Activated naive CD4-positive, alpha-beta T cell treated with anti-CD3 and anti-CD28 coated beads, Interleukin-2, amount 50 U/mL, for 72 hours (primary cell): ENCODE data around the gene TMEM121. TPM values are rescaled to one million over a fixed set of nuclear protein-coding genes. Genes with fewer than 3 reads are reported as not detected.
"Not testable (repeated sequence)": the region's sequence is repeated elsewhere in the genome, so short reads cannot be mapped to it uniquely, and the experiment has no call there.

Experiments
- ATAC-seq, 2 donors: fragments of 150-1000 bp; cut with Tn5 transposase; 2 replicates each; pipeline ENCODE4 v1.10.0; 2021; ENCODE audit warnings: mild to moderate bottlenecking in 2 of 2, moderate library complexity in 2 of 2
- DNase-seq, 2 donors: peaks; one replicate each; pipeline ENCODE4 v3.0.0; 2021 to 2022; ENCODE audit warnings: low spot score in 2 of 2
- H3K27ac Mint-ChIP-seq, 2 donors: one replicate each; pipeline ENCODE4 v1.8.0; 2022; ENCODE audit warnings: mild to moderate bottlenecking in 2 of 2, mixed read lengths in 2 of 2
- H3K36me3 Mint-ChIP-seq, 2 donors: one replicate each; pipeline ENCODE4 v1.8.0; 2022; ENCODE audit warnings: mixed read lengths in 2 of 2
- H3K9me3 Mint-ChIP-seq, 2 donors: one replicate each; pipeline ENCODE4 v1.8.0; 2022; ENCODE audit warnings: mixed read lengths in 2 of 2
- total RNA-seq, 2 donors: library from RNA; stranded (reverse); gene quantifications; one replicate each; pipeline ENCODE4 v1.2.3, GENCODE V29; 2022

The TMEM121 gene
- total RNA-seq, 2 donors from 2014 or later, result 2.2 to 10.2 TPM

- H3K27ac Mint-ChIP-seq, result no peak overlapping the region
- ATAC-seq, result no peak
- no peaks in the 10 kb centered on the region for H3K9me3 Mint-ChIP-seq
- no peak for DNase-seq
- H3K36me3 Mint-ChIP-seq, result no peaks in the 10 kb centered on the region
These were observed 21.4 kb downstream of the TMEM121 start for GRCh38 chr14:105547741-105548169.

GRCh38 chr14:105549481-105549880 lies 23.1 kb downstream of the TMEM121 start:
- no peak for ATAC-seq
- Mint-ChIP-seq H3K36me3 (no peaks in the 10 kb centered on the region), H3K9me3 (no peaks in the 10 kb centered on the region), H3K27ac (no peak overlapping the region)
- no peak for DNase-seq

- Mint-ChIP-seq H3K27ac (no peak overlapping the region), H3K9me3 (no peaks in the 10 kb centered on the region), H3K36me3 (no peaks in the 10 kb centered on the region)
- no peak for ATAC-seq
- DNase-seq, result no peak
These were observed 27.6 kb downstream of the TMEM121 start for GRCh38 chr14:105554022-105554421.

GRCh38 chr14:105554523-105554922 lies 28.1 kb downstream of the TMEM121 start:
- H3K36me3 Mint-ChIP-seq, result no peaks in the 10 kb centered on the region

GRCh38 chr14:105557671-105558070 lies 31.3 kb downstream of the TMEM121 start:
- not testable (repeated sequence) for DNase-seq, ATAC-seq, H3K27ac Mint-ChIP-seq, H3K9me3 Mint-ChIP-seq, H3K36me3 Mint-ChIP-seq

More at GRCh38 chr14:105554523-105554922, 28.1 kb downstream of the TMEM121 start:
- Mint-ChIP-seq H3K27ac (peak overlapping the region in 1 of 2 donors; percentile 44), H3K9me3 (no peaks in the 10 kb centered on the region)
- no peak for ATAC-seq
- DNase-seq, result no peak

- not testable (repeated sequence) for DNase-seq, H3K27ac Mint-ChIP-seq, H3K36me3 Mint-ChIP-seq, H3K9me3 Mint-ChIP-seq
- ATAC-seq, result peak in 1 of 2 donors; percentile 43
These were observed 32.2 kb downstream of the TMEM121 start for GRCh38 chr14:105558449-105559154.

GRCh38 chr14:105559384-105560047 lies 33.1 kb downstream of the TMEM121 start:
- not testable (repeated sequence) for H3K9me3 Mint-ChIP-seq, DNase-seq
- peak; percentile 65 to 67 for ATAC-seq

GRCh38 chr14:105560048-105560669 lies 33.8 kb downstream of the TMEM121 start:
- not testable (repeated sequence) for DNase-seq, H3K27ac Mint-ChIP-seq, H3K9me3 Mint-ChIP-seq, H3K36me3 Mint-ChIP-seq
- ATAC-seq, result peak; percentile 57 to 58

More at GRCh38 chr14:105559384-105560047, 33.1 kb downstream of the TMEM121 start:
- H3K36me3 Mint-ChIP-seq, H3K27ac Mint-ChIP-seq: not testable (repeated sequence)

- not testable (repeated sequence) for H3K9me3 Mint-ChIP-seq, H3K27ac Mint-ChIP-seq, ATAC-seq, H3K36me3 Mint-ChIP-seq, DNase-seq
These were observed 35.0 kb downstream of the TMEM121 start for GRCh38 chr14:105561345-105561744.

GRCh38 chr14:105562713-105563346 lies 36.4 kb downstream of the TMEM121 start:
- Mint-ChIP-seq H3K9me3 (peaks cover 9 to 10% of the 10 kb centered on the region in 2 donors), H3K27ac (peak overlapping the region in 1 of 2 donors; percentile 12), H3K36me3 (no peaks in the 10 kb centered on the region)
- no peak for ATAC-seq
- DNase-seq, result no peak

- no peaks in the 10 kb centered on the region for H3K36me3 Mint-ChIP-seq
- ATAC-seq (no peak), DNase-seq (no peak)
- peak overlapping the region in 1 of 2 donors; percentile 12 for H3K27ac Mint-ChIP-seq
- H3K9me3 Mint-ChIP-seq, result peaks cover 10 to 14% of the 10 kb centered on the region in 2 donors
These were observed 37.0 kb downstream of the TMEM121 start for GRCh38 chr14:105563347-105563737.

- ATAC-seq, H3K36me3 Mint-ChIP-seq, DNase-seq, H3K27ac Mint-ChIP-seq: not testable (repeated sequence)
- peaks cover 10 to 22% of the 10 kb centered on the region in 2 donors for H3K9me3 Mint-ChIP-seq
These were observed 38.2 kb downstream of the TMEM121 start for GRCh38 chr14:105564536-105564935.

- H3K9me3 Mint-ChIP-seq, result peaks cover 10 to 30% of the 10 kb centered on the region in 2 donors
- not testable (repeated sequence) for ATAC-seq, DNase-seq, H3K36me3 Mint-ChIP-seq
- peak overlapping the region in 1 of 2 donors; percentile 2 for H3K27ac Mint-ChIP-seq
These were observed 39.0 kb downstream of the TMEM121 start for GRCh38 chr14:105565185-105565919.

- not testable (repeated sequence) for H3K36me3 Mint-ChIP-seq, DNase-seq, ATAC-seq, H3K27ac Mint-ChIP-seq
- peaks cover 10 to 37% of the 10 kb centered on the region in 2 donors for H3K9me3 Mint-ChIP-seq
These were observed 40.1 kb downstream of the TMEM121 start for GRCh38 chr14:105566248-105567163.
